HG03432 (cell line): ENCODE data around the gene NUMBL.
"Not testable (repeated sequence)": the region's sequence is repeated elsewhere in the genome, so short reads cannot be mapped to it uniquely, and the experiment has no call there.

Experiments
- ATAC-seq: cut with Tn5 transposase; IDR thresholded peaks from one replicate; pipeline ENCODE4 v1.9.1; 2021; ENCODE audit warnings: mild to moderate bottlenecking, moderate library complexity; ENCODE audit not compliant: unreplicated experiment

Gene NUMBL

DNA sequence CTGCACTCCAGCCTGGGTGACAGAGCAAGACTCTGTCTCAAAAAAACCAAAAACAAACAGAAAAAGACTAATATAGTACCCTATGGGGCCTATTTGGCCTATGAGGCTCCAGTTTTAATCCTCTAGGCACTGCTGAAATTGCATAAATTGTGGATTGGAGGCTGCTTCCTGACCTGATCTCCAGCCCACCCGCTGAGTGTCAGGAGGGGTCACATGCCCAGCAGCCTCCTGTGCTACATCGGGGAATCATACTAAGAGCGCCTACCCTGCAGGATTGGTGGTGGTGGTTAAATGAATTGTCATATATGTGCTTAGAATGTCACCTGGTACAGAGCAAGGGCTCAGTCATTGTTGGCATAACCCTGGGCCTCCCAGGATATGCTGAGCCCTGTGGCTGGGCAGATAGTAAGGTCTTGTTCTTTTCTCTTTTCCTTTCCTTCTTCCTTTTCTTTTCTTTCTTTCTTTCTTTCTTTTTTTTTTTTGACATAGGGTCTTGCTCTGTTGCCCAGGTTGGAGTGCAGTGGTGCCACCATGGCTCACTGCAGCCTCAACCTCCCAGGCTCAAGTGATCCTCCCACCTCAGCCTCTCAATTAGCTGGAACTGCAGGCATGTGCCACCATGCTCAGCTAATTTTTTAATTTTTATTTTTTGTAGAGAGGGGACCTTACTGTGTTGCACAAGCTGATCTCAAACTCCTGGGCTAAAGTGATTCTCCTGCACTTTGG, 58.0 kb downstream of the NUMBL start:
- no peak for ATAC-seq

DNA sequence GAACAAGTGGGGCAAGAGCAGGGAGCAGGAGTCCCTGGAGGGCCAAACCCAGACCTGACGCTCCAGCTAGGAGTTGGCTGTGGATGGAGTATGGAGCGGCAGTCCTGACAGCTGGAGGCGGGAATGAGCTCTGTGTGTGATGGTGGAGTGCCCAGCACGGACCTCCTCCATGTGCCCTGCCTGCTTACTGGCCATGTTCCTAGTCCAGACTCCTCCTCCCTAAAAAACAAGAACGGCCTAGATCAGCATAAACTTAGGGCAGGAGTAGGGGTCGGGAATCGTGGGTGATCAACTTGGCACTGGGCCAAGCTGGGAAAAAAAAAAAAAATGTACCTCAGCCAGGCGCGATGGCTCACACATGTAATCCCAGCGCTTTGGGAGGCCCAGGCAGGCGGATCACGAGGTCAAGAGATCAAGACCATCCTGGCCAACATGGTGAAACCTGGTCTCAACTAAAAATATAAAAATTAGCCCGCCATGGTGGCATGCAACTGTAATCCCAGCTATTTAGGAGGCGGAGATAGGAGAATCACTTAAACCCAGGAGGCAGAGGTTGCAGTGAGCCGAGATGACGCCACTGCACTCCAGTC, 59.8 kb downstream of the NUMBL start:
- no peak for ATAC-seq

DNA sequence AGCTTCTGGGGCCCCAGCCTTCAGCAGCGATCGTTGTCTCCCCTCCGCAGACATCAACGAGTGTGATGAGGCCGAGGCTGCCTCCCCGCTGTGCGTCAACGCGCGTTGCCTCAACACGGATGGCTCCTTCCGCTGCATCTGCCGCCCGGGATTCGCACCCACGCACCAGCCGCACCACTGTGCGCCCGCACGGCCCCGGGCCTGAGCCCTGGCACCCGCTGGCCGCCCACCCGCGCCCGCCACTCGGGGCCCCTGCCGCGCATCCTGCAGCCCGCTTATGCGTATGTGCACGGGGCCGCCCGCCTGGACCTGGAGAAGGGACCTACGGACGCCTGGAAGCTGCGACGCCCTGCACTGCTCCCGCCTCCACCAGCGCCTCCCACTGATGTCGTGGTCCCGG, 61.1 kb downstream of the NUMBL start:
- ATAC-seq: no peak

DNA sequence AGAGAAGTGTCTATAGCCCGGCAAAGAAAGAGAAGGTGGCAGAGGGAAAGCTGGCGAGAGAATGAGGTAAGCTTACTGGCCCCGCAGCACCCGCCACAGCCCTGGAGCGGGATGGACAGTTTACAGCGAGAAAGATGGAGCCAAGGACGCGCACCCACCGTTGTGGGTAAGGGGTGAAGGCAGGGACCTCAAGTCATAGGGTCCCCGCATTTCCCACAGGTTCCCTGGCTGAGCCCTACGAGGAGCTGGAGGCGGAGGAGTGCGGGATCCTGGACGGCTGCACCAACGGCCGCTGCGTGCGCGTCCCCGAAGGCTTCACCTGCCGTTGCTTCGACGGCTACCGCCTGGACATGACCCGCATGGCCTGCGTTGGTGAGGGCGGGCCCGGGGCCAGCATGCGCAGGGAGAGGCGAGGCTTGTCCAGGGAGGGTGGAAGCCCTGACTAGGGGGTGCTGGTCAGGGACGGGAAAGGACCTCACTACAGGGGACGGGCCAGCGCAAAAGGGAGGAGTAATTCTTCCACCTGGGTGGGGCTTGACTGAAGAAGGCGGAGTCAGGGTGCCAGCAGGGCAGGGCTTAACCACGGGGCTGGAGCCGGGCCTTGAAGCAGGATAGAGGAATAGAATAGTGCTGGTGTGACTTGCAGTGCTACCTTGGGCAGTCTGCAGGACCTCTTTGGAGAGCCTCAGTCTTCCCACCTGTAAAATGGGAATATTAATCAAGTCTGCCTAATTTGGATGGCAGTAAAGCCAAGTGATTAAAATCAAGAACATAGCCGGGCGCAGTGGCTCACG, 62.8 kb downstream of the NUMBL start:
- no peak for ATAC-seq

DNA sequence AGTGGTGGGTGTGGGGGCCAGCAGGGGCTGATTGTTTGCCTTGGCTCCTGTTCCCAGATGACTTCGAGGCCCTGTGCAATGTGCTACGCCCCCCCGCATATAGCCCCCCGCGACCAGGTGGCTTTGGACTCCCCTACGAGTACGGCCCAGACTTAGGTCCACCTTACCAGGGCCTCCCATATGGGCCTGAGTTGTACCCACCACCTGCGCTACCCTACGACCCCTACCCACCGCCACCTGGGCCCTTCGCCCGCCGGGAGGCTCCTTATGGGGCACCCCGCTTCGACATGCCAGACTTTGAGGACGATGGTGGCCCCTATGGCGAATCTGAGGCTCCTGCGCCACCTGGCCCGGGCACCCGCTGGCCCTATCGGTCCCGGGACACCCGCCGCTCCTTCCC, 63.5 kb downstream of the NUMBL start:
- no peak for ATAC-seq

DNA sequence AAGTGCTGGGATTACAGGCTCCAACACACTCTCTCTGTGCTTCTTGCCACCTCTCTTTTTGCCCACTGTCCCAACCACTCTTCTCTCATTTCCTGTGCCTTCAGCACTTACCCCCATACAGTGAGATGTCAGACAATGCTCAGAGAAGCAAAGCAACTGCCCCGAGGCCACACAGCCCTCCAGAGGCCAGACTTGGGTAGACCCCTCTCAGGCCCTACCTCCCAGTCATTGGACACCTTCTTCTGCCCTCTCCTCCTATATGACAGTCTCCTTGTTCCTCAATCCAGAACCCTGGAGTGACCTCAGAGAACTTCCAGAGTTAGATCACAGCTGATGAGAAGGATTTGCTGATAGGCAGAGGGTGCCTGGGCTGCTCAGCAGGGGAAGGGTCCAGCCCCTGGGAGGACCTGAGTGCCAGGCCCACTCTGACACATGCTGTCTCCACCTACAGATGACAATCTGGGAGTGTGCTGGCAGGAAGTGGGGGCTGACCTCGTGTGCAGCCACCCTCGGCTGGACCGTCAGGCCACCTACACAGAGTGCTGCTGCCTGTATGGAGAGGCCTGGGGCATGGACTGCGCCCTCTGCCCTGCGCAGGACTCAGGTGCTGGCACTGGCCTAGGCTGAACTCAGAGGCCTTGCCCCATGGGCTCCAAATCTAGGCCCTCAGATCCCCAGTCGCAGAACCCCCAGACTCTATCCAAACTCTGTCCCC, 64.9 kb downstream of the NUMBL start:
- no peak for ATAC-seq

DNA sequence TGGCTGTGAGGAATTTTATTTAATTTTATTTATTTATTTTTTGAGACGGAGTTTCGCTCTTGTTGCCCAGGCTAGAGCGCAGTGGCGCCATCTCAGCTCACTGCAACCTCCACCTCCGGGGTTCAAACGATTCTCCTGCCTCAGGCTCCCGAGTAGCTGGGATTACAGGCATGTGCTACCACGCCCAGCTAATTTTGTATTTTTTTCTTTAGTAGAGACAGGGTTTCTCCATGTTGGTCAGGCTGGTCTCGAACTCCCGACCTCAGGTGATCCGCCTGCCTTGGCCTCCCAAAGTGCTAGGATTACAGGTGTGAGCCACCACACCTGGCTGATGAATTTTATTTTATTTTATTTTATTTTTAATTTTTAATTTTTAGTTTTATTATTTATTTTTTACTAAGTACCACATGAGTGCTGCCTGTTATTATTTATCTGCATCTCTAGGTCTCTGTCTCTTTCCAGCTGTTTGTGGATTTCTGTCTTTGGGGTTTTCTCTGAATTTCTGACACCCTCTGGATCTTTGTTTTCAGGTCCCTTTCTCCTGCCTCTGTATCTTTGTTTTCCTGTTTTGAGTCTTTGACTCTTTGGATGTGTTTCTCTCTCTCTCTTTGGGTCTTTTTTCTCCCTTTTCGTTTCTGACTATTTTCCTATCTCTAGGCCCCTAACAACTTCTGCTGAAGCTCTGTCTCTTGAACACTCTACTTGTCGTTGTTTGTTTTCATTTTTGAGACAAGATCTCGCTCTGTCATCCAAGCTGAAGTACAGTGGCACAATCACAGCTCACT, 65.9 kb downstream of the NUMBL start:
- not testable (repeated sequence) for ATAC-seq

DNA sequence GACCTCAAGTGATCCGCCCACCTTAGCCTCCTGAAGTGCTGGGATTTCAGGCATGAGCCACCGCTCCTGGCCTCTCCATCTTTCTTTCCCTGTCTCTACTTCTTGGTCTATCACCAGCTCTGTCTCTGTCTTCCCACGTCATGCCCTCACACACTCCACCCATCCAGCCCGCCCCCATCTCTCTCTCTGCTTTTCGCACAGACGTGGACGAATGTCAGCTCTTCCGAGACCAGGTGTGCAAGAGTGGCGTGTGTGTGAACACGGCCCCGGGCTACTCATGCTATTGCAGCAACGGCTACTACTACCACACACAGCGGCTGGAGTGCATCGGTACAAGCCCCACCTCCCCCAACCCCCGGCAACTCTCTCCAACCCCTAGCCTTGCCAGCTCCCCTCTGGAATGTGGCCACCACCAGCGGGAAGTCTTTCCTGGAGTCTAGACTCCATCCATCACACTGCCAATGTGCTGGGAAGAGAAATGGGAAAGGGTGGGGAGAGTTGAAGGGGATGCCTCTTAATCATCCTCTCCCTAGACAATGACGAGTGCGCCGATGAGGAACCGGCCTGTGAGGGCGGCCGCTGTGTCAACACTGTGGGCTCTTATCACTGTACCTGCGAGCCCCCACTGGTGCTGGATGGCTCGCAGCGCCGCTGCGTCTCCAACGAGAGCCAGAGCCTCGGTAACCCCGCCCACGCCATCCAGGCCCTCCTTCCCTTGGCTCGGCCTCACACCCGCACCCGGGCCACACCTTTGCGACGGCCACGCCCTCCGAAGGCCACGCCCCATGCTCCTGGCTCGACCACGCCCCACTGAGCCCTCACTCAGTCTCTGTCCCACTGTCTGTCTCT, 66.8 kb downstream of the NUMBL start:
- no peak for ATAC-seq

DNA sequence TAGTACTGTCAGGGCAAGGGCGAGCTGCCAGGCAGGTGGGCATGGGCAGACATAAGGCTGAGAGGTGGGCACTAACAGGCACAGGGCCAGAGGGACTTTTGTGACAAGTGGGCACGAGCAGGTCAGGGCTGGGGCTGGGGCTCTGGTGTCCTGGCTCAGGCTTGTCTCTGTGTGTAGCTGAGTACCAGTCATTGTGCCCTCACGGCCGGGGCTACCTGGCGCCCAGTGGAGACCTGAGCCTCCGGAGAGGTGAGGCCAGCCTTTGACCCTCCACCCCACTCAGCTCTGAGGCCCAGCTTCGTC, 67.7 kb downstream of the NUMBL start:
- ATAC-seq: no peak

DNA sequence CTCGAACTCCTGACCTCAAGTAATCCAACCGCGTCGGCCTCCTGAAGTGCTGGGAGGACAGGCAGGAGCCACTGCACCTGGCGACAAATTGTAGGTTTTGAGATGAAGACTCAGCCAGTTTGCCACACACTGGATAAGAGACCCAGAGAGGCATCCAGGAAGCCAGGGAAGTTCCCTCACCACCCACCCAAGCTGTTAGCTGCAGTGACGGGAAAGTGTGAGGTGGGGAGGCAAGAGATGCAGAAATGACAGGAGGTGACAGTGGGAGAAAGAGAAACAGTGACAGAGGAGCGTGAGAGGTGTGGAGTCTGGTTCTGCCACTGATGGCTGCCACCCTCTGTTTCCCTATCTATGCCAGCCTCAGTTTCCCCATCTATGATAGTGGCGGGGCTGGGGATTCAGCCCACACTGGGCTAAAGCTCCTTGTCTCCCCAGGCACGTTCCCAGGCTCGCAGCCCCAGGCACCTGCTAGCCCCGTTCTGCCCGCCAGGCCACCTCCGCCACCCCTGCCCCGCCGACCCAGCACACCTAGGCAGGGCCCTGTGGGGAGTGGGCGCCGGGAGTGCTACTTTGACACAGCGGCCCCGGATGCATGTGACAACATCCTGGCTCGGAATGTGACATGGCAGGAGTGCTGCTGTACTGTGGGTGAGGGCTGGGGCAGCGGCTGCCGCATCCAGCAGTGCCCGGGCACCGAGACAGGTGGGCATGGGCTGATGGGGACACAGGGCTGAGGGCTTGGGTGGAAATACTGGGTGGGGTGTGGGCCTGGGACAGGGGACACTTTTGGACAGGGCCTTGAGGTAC, 68.3 kb downstream of the NUMBL start:
- no peak for ATAC-seq

DNA sequence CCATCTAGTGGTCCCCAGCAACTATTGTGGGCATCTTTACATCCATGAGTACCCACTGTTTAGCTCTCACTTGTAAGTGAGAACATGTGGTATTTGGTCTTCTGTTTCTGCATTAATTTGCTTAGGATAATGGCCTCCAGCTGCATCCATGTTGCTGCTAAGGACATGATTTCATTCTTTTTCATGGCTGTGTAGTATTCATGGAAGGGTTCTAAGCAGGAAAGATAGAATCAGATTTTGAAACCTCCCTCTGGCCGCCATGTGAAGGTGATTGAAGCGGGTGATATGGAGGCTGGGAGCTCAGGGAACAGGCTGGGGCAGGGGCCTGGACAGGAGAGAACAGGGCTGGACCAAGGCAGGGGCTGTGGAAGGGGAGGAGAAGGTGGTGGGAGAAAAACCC, 69.2 kb downstream of the NUMBL start:
- no peak for ATAC-seq

DNA sequence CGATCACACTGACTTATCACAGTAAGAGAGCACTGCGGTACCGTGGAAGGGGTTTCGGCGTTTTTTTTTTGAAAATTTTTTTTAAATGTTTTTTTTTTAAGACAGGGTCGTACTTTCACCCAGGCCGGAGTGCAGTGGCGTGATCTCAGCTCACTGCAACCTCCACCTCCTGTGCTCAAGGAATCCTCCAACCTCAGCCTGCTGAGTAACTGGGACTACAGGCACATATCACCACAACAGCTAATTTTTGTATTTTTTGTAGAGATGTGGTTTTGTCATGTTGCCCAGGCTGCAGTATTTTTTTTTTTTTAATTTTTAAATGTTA, 70.3 kb downstream of the NUMBL start:
- ATAC-seq: no peak

DNA sequence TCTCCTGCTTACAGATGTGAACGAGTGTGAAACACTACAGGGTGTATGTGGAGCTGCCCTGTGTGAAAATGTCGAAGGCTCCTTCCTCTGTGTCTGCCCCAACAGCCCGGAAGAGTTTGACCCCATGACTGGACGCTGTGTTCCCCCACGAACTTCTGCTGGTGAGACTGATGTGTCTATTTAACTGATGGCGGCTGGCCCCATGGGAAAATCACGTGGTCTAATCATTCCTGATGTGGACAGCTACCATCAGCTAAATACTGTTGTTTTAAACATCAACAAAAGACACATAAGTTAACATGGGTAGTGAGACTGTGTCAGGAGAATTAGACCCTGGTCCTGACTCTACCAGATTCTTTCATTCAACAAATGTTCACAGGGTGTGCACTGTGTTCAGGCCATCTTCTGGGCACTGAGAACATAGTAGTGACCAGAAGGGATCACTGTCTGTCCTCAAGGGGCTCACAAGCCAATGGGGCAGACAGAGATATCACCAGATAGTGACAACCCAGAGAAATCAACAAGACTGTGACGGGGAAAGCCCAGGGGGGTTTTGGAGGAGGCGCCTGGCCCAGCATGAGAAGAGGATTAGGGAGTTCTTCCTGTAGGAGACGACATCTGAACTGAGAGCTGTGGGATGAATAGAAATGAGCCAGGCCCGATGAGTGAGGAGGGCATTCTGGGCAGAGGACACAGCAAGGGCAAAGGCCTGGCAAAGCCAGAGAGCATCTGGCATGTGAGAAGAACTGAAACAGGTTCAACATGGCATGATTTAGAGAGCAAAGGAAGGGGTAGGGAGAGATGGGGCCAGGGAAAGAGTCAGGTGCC, 70.9 kb downstream of the NUMBL start:
- no peak for ATAC-seq

DNA sequence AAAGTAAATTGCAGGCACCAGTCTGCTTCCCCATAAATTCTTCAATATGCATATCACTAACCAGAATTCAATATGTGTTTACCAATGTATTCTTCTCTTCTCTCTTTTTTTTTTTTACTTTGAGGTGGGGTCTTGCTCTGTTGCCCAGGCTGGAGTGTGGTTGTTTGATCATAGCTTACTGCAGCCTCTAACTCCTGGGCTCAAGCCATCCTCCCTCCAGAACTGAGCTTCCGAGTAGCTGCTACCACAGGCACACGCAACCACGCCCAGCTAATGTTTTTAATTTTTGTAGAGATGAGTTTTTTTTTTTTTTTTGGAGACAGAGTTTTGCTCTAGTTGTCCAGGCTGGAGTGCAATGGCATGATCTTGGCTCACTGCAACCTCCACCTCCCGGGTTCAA, 72.5 kb downstream of the NUMBL start:
- ATAC-seq: no peak

DNA sequence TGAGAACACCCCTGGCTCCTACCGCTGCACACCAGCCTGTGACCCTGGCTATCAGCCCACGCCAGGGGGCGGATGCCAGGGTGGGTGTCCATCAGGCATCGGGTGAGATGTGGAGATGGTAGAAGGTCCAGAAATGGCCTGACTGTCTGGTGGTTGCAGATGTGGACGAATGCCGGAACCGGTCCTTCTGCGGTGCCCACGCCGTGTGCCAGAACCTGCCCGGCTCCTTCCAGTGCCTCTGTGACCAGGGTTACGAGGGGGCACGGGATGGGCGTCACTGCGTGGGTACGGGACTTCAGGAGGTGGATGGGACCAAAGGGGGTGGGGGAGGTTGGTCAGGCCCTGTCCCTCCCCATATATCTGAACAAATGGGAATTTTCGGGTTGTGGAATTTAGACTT, 73.5 kb downstream of the NUMBL start:
- no peak for ATAC-seq

DNA sequence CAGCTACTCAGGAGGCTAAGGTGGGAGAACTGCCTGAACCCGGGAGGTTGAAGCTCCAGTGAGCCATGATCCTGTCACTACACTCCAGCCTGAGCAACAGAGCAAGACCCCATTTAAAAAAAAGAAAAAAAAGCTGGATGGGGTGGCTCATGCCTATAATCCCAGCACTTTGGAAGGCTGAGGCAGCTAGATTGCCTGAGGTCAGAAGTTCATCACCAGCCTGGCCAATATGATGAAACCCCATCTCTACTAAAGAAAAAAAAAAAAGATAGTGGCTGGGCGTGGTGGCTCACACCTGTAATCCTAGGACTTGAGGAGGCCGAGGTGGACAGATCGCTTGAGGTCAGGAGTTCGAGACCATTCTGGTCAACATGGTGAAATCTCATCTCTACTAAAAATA, 74.3 kb downstream of the NUMBL start:
- ATAC-seq: no peak
